Activated B cell treated with CpG ODN at 0.5 μM for 24 hours (primary cell): Measurements from ENCODE around the gene TFF2. TPM values are rescaled to one million over a fixed set of nuclear protein-coding genes. Genes with fewer than 3 reads are reported as not detected.

Experiments used
- ATAC-seq: fragments of 200-7000 bp; cut with Tn5 transposase; one replicate; pipeline ENCODE4 v1.10.0; 2021; ENCODE audit warnings: low read depth, mild to moderate bottlenecking, moderate library complexity
- CTCF ChIA-PET: fragments of 350-600 bp; sonication (Branson Sonifier 250); formaldehyde crosslinking; loops from one replicate; lab custom pipeline; 2021; ENCODE audit warnings: antibody characterized with exemption; lab: Charles Lee
- POLR2A ChIA-PET: fragments of 350-600 bp; sonication (Branson Sonifier 250); formaldehyde crosslinking; loops from one replicate; lab custom pipeline; 2021; ENCODE audit warnings: antibody characterized with exemption; lab: Charles Lee
- DNase-seq: peaks from one replicate; pipeline ENCODE4 v3.0.0; 2022
- H3K27ac Mint-ChIP-seq: one replicate; pipeline ENCODE4 v1.8.0; 2020; ENCODE audit warnings: mixed read lengths
- H3K27me3 Mint-ChIP-seq: one replicate; pipeline ENCODE4 v1.8.0; 2021; ENCODE audit warnings: mixed read lengths
- H3K36me3 Mint-ChIP-seq: one replicate; pipeline ENCODE4 v1.8.0; 2021; ENCODE audit warnings: low read depth, mixed read lengths
- H3K4me1 Mint-ChIP-seq: one replicate; pipeline ENCODE4 v1.8.0; 2021; ENCODE audit warnings: mixed read lengths
- H3K4me3 Mint-ChIP-seq: one replicate; pipeline ENCODE4 v1.8.0; 2020; ENCODE audit warnings: mild to moderate bottlenecking, mixed read lengths
- H3K9me3 Mint-ChIP-seq: one replicate; pipeline ENCODE4 v1.8.0; 2020; ENCODE audit warnings: mixed read lengths
- intact Hi-C: fragments of 100-400 bp; cut with micrococcal nuclease; formaldehyde crosslinking; loops from one replicate; pipeline ENCODE4 v1.15.1; 2024
- total RNA-seq: library from RNA; stranded (reverse); gene quantifications from 2 replicates; pipeline ENCODE4 v1.2.3, GENCODE V29; 2022
- TF ChIP-seq, protein P1 (sequence below): fragments of 200-600 bp; IDR thresholded peaks from one replicate; pipeline ENCODE4 v1.8.0; 2022; ENCODE audit warnings: antibody characterized with exemption, mild to moderate bottlenecking

The TFF2 gene
- total RNA-seq, 1 donor from 2014 or later = not detected

DNA sequence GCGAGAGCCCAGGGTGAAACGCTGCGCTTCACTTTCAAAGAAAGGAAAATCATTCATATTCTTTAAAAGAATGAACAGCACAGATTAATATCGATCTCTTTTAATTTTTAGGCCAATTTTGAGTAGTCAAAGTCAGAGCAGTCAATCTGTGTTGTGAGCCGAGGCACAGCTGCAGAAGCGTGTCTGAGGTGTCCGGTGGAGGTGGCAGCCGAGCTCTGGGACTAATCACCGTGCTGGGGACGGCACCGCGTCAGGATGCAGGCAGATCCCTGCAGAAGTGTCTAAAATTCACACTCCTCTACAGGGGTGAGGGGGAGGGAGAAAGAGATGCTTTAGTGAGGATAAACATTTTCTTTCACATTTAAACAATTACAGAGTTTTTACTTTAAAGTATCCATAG lies 11.4 kb upstream of the TFF2 start:
- Mint-ChIP-seq H3K9me3 (no peaks in the 10 kb centered on the region), H3K27me3 (peaks cover 32% of the 10 kb centered on the region), H3K4me1 (peaks cover 2% of the 10 kb centered on the region), H3K36me3 (no peaks in the 10 kb centered on the region), H3K4me3 (no peak overlapping the region), H3K27ac (no peak overlapping the region)
- ChIA-PET POLR2A (no interaction called here), CTCF (no interaction called here)
- intact Hi-C loops = no loop called here
- no peak for DNase-seq
- ATAC-seq = no peak
- TF ChIP-seq, protein P1, sequence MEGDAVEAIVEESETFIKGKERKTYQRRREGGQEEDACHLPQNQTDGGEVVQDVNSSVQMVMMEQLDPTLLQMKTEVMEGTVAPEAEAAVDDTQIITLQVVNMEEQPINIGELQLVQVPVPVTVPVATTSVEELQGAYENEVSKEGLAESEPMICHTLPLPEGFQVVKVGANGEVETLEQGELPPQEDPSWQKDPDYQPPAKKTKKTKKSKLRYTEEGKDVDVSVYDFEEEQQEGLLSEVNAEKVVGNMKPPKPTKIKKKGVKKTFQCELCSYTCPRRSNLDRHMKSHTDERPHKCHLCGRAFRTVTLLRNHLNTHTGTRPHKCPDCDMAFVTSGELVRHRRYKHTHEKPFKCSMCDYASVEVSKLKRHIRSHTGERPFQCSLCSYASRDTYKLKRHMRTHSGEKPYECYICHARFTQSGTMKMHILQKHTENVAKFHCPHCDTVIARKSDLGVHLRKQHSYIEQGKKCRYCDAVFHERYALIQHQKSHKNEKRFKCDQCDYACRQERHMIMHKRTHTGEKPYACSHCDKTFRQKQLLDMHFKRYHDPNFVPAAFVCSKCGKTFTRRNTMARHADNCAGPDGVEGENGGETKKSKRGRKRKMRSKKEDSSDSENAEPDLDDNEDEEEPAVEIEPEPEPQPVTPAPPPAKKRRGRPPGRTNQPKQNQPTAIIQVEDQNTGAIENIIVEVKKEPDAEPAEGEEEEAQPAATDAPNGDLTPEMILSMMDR = no peak

DNA sequence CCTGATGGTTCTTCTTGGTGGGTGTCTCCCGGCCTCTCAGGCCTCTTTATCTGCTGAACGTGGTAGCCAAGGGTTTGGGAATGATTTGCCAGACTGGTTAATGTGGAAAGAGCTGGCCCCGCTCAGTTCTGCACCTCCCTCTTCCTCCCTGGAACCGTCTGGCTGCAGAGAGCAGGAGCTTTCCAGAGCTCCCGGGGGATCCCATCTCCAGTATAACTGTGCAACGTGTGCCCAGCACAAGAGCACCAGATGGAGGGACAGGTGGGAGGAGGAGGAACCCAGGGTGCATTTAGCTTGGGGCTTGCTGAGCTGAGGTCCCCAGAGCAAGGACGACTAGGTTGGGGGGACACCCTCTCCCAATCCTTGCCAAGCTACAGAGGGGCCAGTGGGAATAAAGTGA lies 10.5 kb upstream of the TFF2 start:
- intact Hi-C loops = no loop called here
- ChIA-PET CTCF (no interaction called here), POLR2A (no interaction called here)
- peaks cover 2% of the 10 kb centered on the region for H3K4me1 Mint-ChIP-seq
- no peak for DNase-seq
- H3K4me3 Mint-ChIP-seq = no peak overlapping the region
- no peak for ATAC-seq
- peaks cover 39% of the 10 kb centered on the region for H3K27me3 Mint-ChIP-seq
- H3K27ac Mint-ChIP-seq = no peak overlapping the region
- H3K9me3 Mint-ChIP-seq = no peaks in the 10 kb centered on the region
- TF ChIP-seq, protein P1 = no peak
- H3K36me3 Mint-ChIP-seq = no peaks in the 10 kb centered on the region

DNA sequence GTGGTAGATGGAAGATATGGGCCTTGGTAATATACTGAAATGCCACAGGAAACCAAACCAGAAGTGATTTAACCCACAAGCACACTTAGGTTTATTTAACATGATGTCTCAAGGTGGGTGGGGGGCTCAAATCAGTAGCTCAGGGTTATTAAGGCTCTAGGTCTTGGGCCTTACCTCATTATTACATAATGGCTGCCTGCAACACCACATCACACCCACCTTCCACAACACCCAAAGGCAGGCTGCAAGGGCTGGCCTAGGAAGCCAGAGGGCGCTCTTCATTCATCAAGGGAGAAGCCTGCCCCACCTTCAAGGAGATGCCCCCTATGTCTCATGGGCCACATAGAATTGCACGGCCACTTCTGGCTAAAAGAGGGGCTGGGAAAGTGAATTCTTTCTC lies 9.5 kb upstream of the TFF2 start:
- Mint-ChIP-seq H3K27me3 (peaks cover 39% of the 10 kb centered on the region), H3K4me1 (peaks cover 2% of the 10 kb centered on the region), H3K9me3 (peaks cover 3% of the 10 kb centered on the region), H3K27ac (no peak overlapping the region), H3K36me3 (peaks cover 3% of the 10 kb centered on the region), H3K4me3 (no peak overlapping the region)
- ATAC-seq (no peak), DNase-seq (no peak)
- TF ChIP-seq, protein P1 = no peak
- ChIA-PET CTCF (no interaction called here), POLR2A (no interaction called here)
- intact Hi-C loops = no loop called here

DNA sequence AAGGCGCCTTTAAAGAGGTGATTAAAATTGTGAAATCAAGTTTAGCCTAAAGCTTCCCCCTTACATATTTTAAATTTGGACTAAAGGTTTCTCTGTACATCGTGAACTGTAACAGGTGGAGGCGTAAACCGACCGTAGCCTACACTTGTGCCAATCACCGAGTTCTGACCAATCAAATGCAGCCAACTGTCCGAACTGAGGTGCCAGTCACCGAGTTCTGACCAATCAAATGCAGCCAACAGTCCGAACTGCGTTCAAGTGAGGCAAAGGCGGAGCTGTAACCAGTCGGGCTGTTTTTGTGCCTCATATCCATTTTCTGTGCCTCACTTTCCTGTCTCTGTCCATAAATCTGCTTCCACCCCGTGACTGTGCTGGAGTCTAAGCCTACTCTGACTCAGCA lies 8.1 kb upstream of the TFF2 start:
- TF ChIP-seq, protein P1 = no peak
- no peak overlapping the region for H3K27ac Mint-ChIP-seq
- H3K36me3 Mint-ChIP-seq = peaks cover 3% of the 10 kb centered on the region
- ATAC-seq (no peak), DNase-seq (no peak)
- H3K4me3 Mint-ChIP-seq = no peak overlapping the region
- H3K27me3 Mint-ChIP-seq = peaks cover 31% of the 10 kb centered on the region
- ChIA-PET CTCF (no interaction called here), POLR2A (no interaction called here)
- peaks cover 2% of the 10 kb centered on the region for H3K4me1 Mint-ChIP-seq
- H3K9me3 Mint-ChIP-seq = peaks cover 11% of the 10 kb centered on the region
- intact Hi-C loops = no loop called here

DNA sequence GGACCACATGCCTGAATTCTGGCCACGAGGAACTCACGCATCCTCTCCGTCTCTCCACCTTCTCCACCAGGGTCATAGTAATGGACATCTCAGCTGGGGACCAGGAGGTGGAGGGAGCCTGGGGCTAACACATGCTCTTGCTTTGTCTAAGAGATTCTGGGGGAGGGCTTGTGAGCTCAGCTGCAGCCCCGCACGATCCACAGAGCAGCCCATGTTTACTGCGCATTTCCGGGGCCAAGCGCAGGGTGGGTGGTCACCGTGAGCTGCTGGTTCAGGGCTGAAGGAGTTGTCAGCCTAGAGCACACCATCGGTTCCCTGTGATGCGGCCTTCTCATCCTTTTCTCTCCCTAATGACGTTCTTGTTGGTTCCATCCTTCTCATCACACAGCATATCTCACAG lies 7.5 kb upstream of the TFF2 start:
- peaks cover 3% of the 10 kb centered on the region for H3K36me3 Mint-ChIP-seq
- CTCF ChIA-PET = interaction anchor here (1.0 kb wide), 1 partner anchor 48 kb away, joined by 3 read pairs; no protein-coding TSS in a partner anchor

More for the DNA sequence above, 7.5 kb upstream of the TFF2 start:
- peaks cover 2% of the 10 kb centered on the region for H3K4me1 Mint-ChIP-seq
- intact Hi-C loops = no loop called here
- H3K9me3 Mint-ChIP-seq = peaks cover 16% of the 10 kb centered on the region
- POLR2A ChIA-PET = no interaction called here
- no peak overlapping the region for H3K27ac Mint-ChIP-seq
- no peak overlapping the region for H3K4me3 Mint-ChIP-seq
- TF ChIP-seq, protein P1 = no peak
- ATAC-seq = no peak
- peaks cover 28% of the 10 kb centered on the region for H3K27me3 Mint-ChIP-seq
- no peak for DNase-seq
